ENCODE data around the gene LRP8. TPM values are rescaled to one million over a fixed set of nuclear protein-coding genes. Genes with fewer than 3 reads are reported as not detected.

LRP8 gene
- total and polyA plus RNA-seq, 9 of the 15 experiments (the other 6 are each of a cell fraction or from before 2014, with no cell fraction given), result 7.1 to 56.1 (median 31.3) TPM

- DNase-seq (ENCODE audit: extremely low read depth in 1 of 4, low spot score in 3 of 4) (no peak), FAIRE-seq (no peak), ATAC-seq (peak; percentile 18; the same call in 1 of the 3 replicates)
- no peaks in the 10 kb centered on the region for H3K36me3 ChIP-seq (ENCODE audit: control insufficient read depth, insufficient read depth, low read length)
- WGBS (ENCODE audit: insufficient coverage, low coverage, missing lambda C conversion rate), result 2% methylated on average over 14 of the region's 14 CpGs
- no peak overlapping the region for H3K4me2 ChIP-seq (ENCODE audit: insufficient read depth, low read length)
- H3K4me1 ChIP-seq (replicated peaks in 1 of 2; ENCODE audit: control insufficient read depth in 2 of 2, insufficient read depth in 2 of 2, low read length in 2 of 2), result peaks cover 0 to 12% of the 10 kb centered on the region in 2 experiments; a peak in 1 of 5 replicates
- intact Hi-C loops (cut with micrococcal nuclease), result no loop called here
- no peaks in the 10 kb centered on the region for H3K79me2 ChIP-seq (ENCODE audit: control insufficient read depth, insufficient read depth, low read length)
- ChIA-PET POLR2A (interaction anchor here (1.0 kb wide), 1 partner anchor 17 kb away, joined by 4 read pairs; no protein-coding TSS in a partner anchor), CTCF (ENCODE audit: low intra/inter-chr PET ratio) (no interaction called here)
- peaks cover 46 to 89% of the 10 kb centered on the region in 2 experiments; a peak in 4 of 5 replicates for H3K27me3 ChIP-seq (ENCODE audit: control insufficient read depth in 2 of 2, insufficient read depth in 2 of 2, low read length in 2 of 2)
- no peak overlapping the region for H3K4me3 ChIP-seq
- TF ChIP-seq RBM34 (IDR thresholded peaks at IDR 0.05; ENCODE audit: borderline replicate concordance, insufficient read depth, low read length) (no peak), SOX6 (IDR thresholded peaks at IDR 0.05) (no peak), BCOR (IDR thresholded peaks at IDR 0.05) (no peak), CEBPZ (IDR thresholded peaks at IDR 0.05; ENCODE audit: borderline replicate concordance, low read depth, low read length) (no peak)
- TF ChIP-seq, protein P1, sequence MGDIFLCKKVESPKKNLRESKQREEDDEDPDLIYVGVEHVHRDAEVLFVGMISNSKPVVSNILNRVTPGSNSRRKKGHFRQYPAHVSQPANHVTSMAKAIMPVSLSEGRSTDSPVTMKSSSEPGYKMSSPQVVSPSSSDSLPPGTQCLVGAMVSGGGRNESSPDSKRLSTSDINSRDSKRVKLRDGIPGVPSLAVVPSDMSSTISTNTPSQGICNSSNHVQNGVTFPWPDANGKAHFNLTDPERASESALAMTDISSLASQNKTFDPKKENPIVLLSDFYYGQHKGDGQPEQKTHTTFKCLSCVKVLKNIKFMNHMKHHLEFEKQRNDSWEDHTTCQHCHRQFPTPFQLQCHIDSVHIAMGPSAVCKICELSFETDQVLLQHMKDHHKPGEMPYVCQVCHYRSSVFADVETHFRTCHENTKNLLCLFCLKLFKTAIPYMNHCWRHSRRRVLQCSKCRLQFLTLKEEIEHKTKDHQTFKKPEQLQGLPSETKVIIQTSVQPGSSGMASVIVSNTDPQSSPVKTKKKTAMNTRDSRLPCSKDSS (IDR thresholded peaks at IDR 0.05; ENCODE audit: low read depth, partially characterized antibody), result no peak
- TF ChIP-seq, protein P2, sequence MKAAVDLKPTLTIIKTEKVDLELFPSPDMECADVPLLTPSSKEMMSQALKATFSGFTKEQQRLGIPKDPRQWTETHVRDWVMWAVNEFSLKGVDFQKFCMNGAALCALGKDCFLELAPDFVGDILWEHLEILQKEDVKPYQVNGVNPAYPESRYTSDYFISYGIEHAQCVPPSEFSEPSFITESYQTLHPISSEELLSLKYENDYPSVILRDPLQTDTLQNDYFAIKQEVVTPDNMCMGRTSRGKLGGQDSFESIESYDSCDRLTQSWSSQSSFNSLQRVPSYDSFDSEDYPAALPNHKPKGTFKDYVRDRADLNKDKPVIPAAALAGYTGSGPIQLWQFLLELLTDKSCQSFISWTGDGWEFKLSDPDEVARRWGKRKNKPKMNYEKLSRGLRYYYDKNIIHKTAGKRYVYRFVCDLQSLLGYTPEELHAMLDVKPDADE (conservative IDR thresholded peaks at IDR 0.05; ENCODE audit: control insufficient read depth, low read depth, low read length), result no peak
- H3K9ac ChIP-seq (ENCODE audit: insufficient read depth in 1 of 2, low read depth in 2 of 2, low read length in 2 of 2), result no peak overlapping the region
- no peak overlapping the region for H2AFZ ChIP-seq (ENCODE audit: low read depth, low read length)
- in situ Hi-C loops (cut with MboI), result no loop called here
- no peak overlapping the region for H3K27ac ChIP-seq (ENCODE audit: extremely low read depth, low read depth, low read length)
- H4K20me1 ChIP-seq (replicated peaks; ENCODE audit: control insufficient read depth, insufficient read depth, low read length), result no peaks in the 10 kb centered on the region; the same call in 1 of the 2 replicates
- no peaks in the 10 kb centered on the region for H3K9me3 ChIP-seq (replicated peaks; ENCODE audit: control insufficient read depth, insufficient read depth, low read depth, low read length)
- H3K9me1 ChIP-seq (ENCODE audit: control insufficient read depth, insufficient read depth, low read length), result no peaks in the 10 kb centered on the region
- no TSS peak for BruUV-seq (replicated peaks)
Measured at GRCh38 chr1:53376041-53376461, 48.2 kb upstream of the LRP8 start.

Data from K562 (cell line).